GM19351 (cell line): ENCODE data around the gene BET1L.
A peak's percentile ranks its signal among the peaks of the same experiment; 100 is the strongest.

ENCODE experiments used
- ATAC-seq: cut with Tn5 transposase; IDR thresholded peaks from one replicate; pipeline ENCODE4 v1.9.1; 2021; ENCODE audit warnings: mild to moderate bottlenecking, moderate library complexity; ENCODE audit not compliant: unreplicated experiment

BET1L gene

GRCh38 chr11:210803-211180 lies 3.6 kb upstream of the BET1L start:
- no peak for ATAC-seq

GRCh38 chr11:210122-210802 lies 3.1 kb upstream of the BET1L start:
- no peak for ATAC-seq

- no peak for ATAC-seq
These were observed 2.3 kb upstream of the BET1L start for GRCh38 chr11:209275-210121.

- no peak for ATAC-seq
These were observed 1.7 kb upstream of the BET1L start for GRCh38 chr11:208917-209260.

GRCh38 chr11:208181-208916 lies 1.1 kb upstream of the BET1L start:
- ATAC-seq = peak; percentile 43

GRCh38 chr11:207863-208180 lies 623 bp upstream of the BET1L start:
- no peak for ATAC-seq

- no peak for ATAC-seq
These were observed 532 bp downstream of the BET1L start for GRCh38 chr11:206526-207207.

- ATAC-seq = no peak
These were observed 1.2 kb downstream of the BET1L start for GRCh38 chr11:206002-206384.

GRCh38 chr11:205221-206001 lies 1.8 kb downstream of the BET1L start:
- no peak for ATAC-seq

GRCh38 chr11:204587-205109 lies 2.6 kb downstream of the BET1L start:
- ATAC-seq = no peak

GRCh38 chr11:203945-204586 lies 3.1 kb downstream of the BET1L start:
- no peak for ATAC-seq

GRCh38 chr11:203056-203944 lies 3.9 kb downstream of the BET1L start:
- no peak for ATAC-seq

GRCh38 chr11:202490-202889 lies 4.7 kb downstream of the BET1L start:
- no peak for ATAC-seq

- ATAC-seq = no peak
These were observed 5.2 kb downstream of the BET1L start for GRCh38 chr11:201966-202365.

GRCh38 chr11:200224-201003 lies 6.8 kb downstream of the BET1L start:
- ATAC-seq = no peak

GRCh38 chr11:199782-200181 lies 7.4 kb downstream of the BET1L start:
- ATAC-seq = no peak

- ATAC-seq = no peak
These were observed 8.1 kb downstream of the BET1L start for GRCh38 chr11:199004-199581.
